RWPE2 (cell line): ENCODE data around the gene PDE12.

Source experiments
- ATAC-seq: fragments of 200-7000 bp; cut with Tn5 transposase; 3 replicates; pipeline ENCODE4 v1.9.1; 2021; ENCODE audit warnings: low read depth
- DNase-seq: peaks from one replicate; pipeline ENCODE4 v3.0.0-alpha.2; 2020; ENCODE audit warnings: low spot score
- H3K27ac ChIP-seq: fragments of 450-650 bp; 2 replicates; pipeline ENCODE4 v1.5.1; 2017; ENCODE audit warnings: mild to moderate bottlenecking; ENCODE audit not compliant: poor library complexity, severe bottlenecking
- H3K27me3 ChIP-seq: fragments of 250-450 bp; sonication (Bioruptor Pico); 2 replicates; pipeline ENCODE4 v1.5.1; 2021; ENCODE audit warnings: mild to moderate bottlenecking, moderate library complexity; ENCODE audit not compliant: insufficient read depth, poor library complexity, severe bottlenecking
- H3K36me3 ChIP-seq: fragments of 250-450 bp; sonication (Bioruptor Pico); 2 replicates; pipeline ENCODE4 v1.5.1; 2020; ENCODE audit warnings: low read depth, mild to moderate bottlenecking, moderate library complexity
- H3K4me1 ChIP-seq: fragments of 250-450 bp; sonication (Bioruptor Pico); 2 replicates; pipeline ENCODE4 v1.5.1; 2021; ENCODE audit warnings: mild to moderate bottlenecking, moderate library complexity; ENCODE audit not compliant: insufficient read depth, poor library complexity, severe bottlenecking
- H3K4me3 ChIP-seq: fragments of 250-450 bp; sonication (Bioruptor Pico); 2 replicates; pipeline ENCODE4 v1.5.1; 2021; ENCODE audit warnings: mild to moderate bottlenecking, moderate library complexity; ENCODE audit not compliant: severe bottlenecking
- H3K9me3 ChIP-seq: fragments of 250-450 bp; sonication (Bioruptor Pico); 2 replicates; pipeline ENCODE4 v1.5.1; 2021; ENCODE audit warnings: mild to moderate bottlenecking, moderate library complexity; ENCODE audit not compliant: severe bottlenecking
- CTCF ChIP-seq: fragments of 450-650 bp; IDR thresholded peaks from one replicate; pipeline ENCODE4 v1.5.1; 2017; ENCODE audit warnings: mild to moderate bottlenecking, moderate library complexity; ENCODE audit not compliant: poor library complexity, severe bottlenecking

The PDE12 gene

GRCh38 chr3:57596495-57597126 is 40.5 kb downstream of the PDE12 start:
- Histone ChIP-seq H3K4me3 (peak overlapping the region; percentile 86), H3K36me3 (peaks cover 44% of the 10 kb centered on the region), H3K4me1 (peaks cover 23% of the 10 kb centered on the region), H3K9me3 (no peaks in the 10 kb centered on the region), H3K27me3 (no peaks in the 10 kb centered on the region), H3K27ac (peak overlapping the region; percentile 93)
- no peak for TF ChIP-seq CTCF
- ATAC-seq (peak; percentile 51), DNase-seq (peak; percentile 83)

- Histone ChIP-seq H3K4me3 (peak within 1 kb of the TSS; percentile 86), H3K9me3 (no peaks in the 10 kb centered on the region), H3K27me3 (no peaks in the 10 kb centered on the region), H3K27ac (peak within 1 kb of the TSS; percentile 93), H3K4me1 (peaks cover 15% of the 10 kb centered on the region), H3K36me3 (peaks cover 38% of the 10 kb centered on the region)
- ATAC-seq (peak; percentile 89), DNase-seq (peak; percentile 98)
- peak; percentile 24 for TF ChIP-seq CTCF
Measured at GRCh38 chr3:57597127-57597923, 41.3 kb downstream of the PDE12 start, which contains the start of gene ARF4. TSS of gene ARF4 (minus strand) at chr3:57597344. CDS start at chr3:57597140, 204 bp downstream.

- peaks cover 4% of the 10 kb centered on the region for H3K4me1 ChIP-seq
- peaks cover 24% of the 10 kb centered on the region for H3K36me3 ChIP-seq
- ATAC-seq (no peak), DNase-seq (no peak)
- H3K27ac ChIP-seq = peak overlapping the region; percentile 93
- peak overlapping the region; percentile 51 for H3K4me3 ChIP-seq
- TF ChIP-seq CTCF = no peak
- H3K27me3 ChIP-seq = no peaks in the 10 kb centered on the region
- no peaks in the 10 kb centered on the region for H3K9me3 ChIP-seq
Measured at GRCh38 chr3:57598765-57599360, 42.8 kb downstream of the PDE12 start.

- no peak for ATAC-seq
- no peak for DNase-seq
- Histone ChIP-seq H3K27ac (no peak overlapping the region), H3K9me3 (no peaks in the 10 kb centered on the region), H3K36me3 (peaks cover 11% of the 10 kb centered on the region), H3K4me1 (peaks cover 1% of the 10 kb centered on the region), H3K4me3 (no peak overlapping the region), H3K27me3 (no peaks in the 10 kb centered on the region)
- no peak for TF ChIP-seq CTCF
Measured at GRCh38 chr3:57600195-57600594, 44.1 kb downstream of the PDE12 start.
